Measurements from ENCODE around the gene BMP3.

- TF ChIP-seq POLR2A (IDR thresholded peaks at IDR 0.05) (no peak), POLR2AphosphoS5 (IDR thresholded peaks at IDR 0.05) (no peak), CTCF (IDR thresholded peaks at IDR 0.05) (no peak), EP300 (IDR thresholded peaks at IDR 0.05) (no peak)
Observed at GRCh38 chr4:81058621-81059020, 28.1 kb downstream of the BMP3 start.

Data from suprapubic skin (tissue), 4 donors.